Measurements from ENCODE around the gene CEBPA. TPM values are rescaled to one million over a fixed set of nuclear protein-coding genes. Genes with fewer than 3 reads are reported as not detected.

Gene CEBPA
- total and polyA plus RNA-seq, 4 donors, result 32.9 to 112 (median 82.7) TPM

- TF ChIP-seq RAD21 (IDR thresholded peaks at IDR 0.05) (peak; percentile 58 to 69), SP1 (IDR thresholded peaks at IDR 0.05) (peak; percentile 41), FOXA2 (IDR thresholded peaks at IDR 0.05) (no peak)
These were observed 2.7 kb upstream of the CEBPA start (continued) for GRCh38 chr19:33304760-33305647.

DNA sequence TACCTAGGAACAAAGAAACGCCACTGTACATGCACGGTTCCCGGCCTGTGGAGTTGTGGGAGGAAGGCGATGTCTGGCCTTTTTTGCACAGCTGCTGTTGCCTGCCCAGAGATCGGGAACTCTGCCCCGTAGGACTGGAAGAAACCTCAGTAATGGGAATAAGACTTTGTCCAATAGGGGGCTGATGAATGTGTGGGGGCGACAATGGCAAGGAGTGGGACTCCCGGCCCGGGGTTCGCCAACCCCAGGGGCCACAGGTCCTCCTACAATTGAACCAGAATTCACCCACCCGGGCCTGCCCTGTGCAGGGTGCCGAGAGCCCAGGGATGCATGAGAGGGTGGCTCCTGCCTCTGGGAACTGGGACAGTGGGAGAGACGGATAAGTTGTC, 2.0 kb upstream of the CEBPA start:
- H3K27ac ChIP-seq (ENCODE audit: low read depth in 1 of 2, low read length in 2 of 2), result peak overlapping the region; percentile 98 to 99
- no peaks in the 10 kb centered on the region for H3K9me3 ChIP-seq (ENCODE audit: control insufficient read depth in 4 of 4, low read length in 3 of 4)
- H3K27me3 ChIP-seq (ENCODE audit: control insufficient read depth in 4 of 4, insufficient read depth in 4 of 4, low read length in 3 of 4), result no peaks in the 10 kb centered on the region
- H3K9ac ChIP-seq (ENCODE audit: low read depth in 1 of 2, low read length in 2 of 2), result peak overlapping the region; percentile 83 to 96
- peak overlapping the region; percentile 58 to 81 (median 68) for H3K4me3 ChIP-seq (ENCODE audit: low read depth in 1 of 3, low read length in 3 of 3)
- no peaks in the 10 kb centered on the region for H3K36me3 ChIP-seq (ENCODE audit: control insufficient read depth in 4 of 4, insufficient read depth in 3 of 4, low read depth in 1 of 4, low read length in 3 of 4)
- H3K4me1 ChIP-seq (ENCODE audit: control insufficient read depth in 4 of 4, insufficient read depth in 4 of 4, low read length in 3 of 4), result peaks cover 9 to 65% (median 30%) of the 10 kb centered on the region in 4 donors
- WGBS, result 22% methylated on average over 13 of the region's 13 CpGs
- TF ChIP-seq ATF3 (IDR thresholded peaks at IDR 0.05) (no peak), EGR1 (IDR thresholded peaks at IDR 0.05; ENCODE audit: low read depth in 2 of 2) (no peak), HNF4A (conservative IDR thresholded peaks at IDR 0.05) (no peak), SP1 (IDR thresholded peaks at IDR 0.05) (no peak), REST (IDR thresholded peaks at IDR 0.05) (no peak), TAF1 (conservative IDR thresholded peaks at IDR 0.05) (no peak), FOXA1 (IDR thresholded peaks at IDR 0.05) (no peak)
- TF ChIP-seq, protein P1, sequence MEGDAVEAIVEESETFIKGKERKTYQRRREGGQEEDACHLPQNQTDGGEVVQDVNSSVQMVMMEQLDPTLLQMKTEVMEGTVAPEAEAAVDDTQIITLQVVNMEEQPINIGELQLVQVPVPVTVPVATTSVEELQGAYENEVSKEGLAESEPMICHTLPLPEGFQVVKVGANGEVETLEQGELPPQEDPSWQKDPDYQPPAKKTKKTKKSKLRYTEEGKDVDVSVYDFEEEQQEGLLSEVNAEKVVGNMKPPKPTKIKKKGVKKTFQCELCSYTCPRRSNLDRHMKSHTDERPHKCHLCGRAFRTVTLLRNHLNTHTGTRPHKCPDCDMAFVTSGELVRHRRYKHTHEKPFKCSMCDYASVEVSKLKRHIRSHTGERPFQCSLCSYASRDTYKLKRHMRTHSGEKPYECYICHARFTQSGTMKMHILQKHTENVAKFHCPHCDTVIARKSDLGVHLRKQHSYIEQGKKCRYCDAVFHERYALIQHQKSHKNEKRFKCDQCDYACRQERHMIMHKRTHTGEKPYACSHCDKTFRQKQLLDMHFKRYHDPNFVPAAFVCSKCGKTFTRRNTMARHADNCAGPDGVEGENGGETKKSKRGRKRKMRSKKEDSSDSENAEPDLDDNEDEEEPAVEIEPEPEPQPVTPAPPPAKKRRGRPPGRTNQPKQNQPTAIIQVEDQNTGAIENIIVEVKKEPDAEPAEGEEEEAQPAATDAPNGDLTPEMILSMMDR (IDR thresholded peaks at IDR 0.05; ENCODE audit: low read depth, low read length, missing input control), result no peak
- no peak for DNase-seq (ENCODE audit: low spot score)

GRCh38 chr19:33303791-33304345, 1.5 kb upstream of the CEBPA start:
- Histone ChIP-seq H3K27ac (ENCODE audit: low read depth in 1 of 2, low read length in 2 of 2) (peak overlapping the region; percentile 98 to 99), H3K4me1 (ENCODE audit: control insufficient read depth in 4 of 4, insufficient read depth in 4 of 4, low read length in 3 of 4) (peaks cover 9 to 70% (median 32%) of the 10 kb centered on the region in 4 donors), H3K27me3 (ENCODE audit: control insufficient read depth in 4 of 4, insufficient read depth in 4 of 4, low read length in 3 of 4) (no peaks in the 10 kb centered on the region), H3K9ac (ENCODE audit: low read depth in 1 of 2, low read length in 2 of 2) (peak overlapping the region; percentile 83 to 96), H3K36me3 (ENCODE audit: control insufficient read depth in 4 of 4, insufficient read depth in 3 of 4, low read depth in 1 of 4, low read length in 3 of 4) (no peaks in the 10 kb centered on the region), H3K4me3 (ENCODE audit: low read depth in 1 of 3, low read length in 3 of 3) (peak overlapping the region; percentile 67 to 81 (median 68)), H3K9me3 (ENCODE audit: control insufficient read depth in 4 of 4, low read length in 3 of 4) (no peaks in the 10 kb centered on the region)
- TF ChIP-seq YY1 (IDR thresholded peaks at IDR 0.05), result no peak
- TF ChIP-seq JUND (IDR thresholded peaks at IDR 0.05), result no peak
- TF ChIP-seq SP1 (IDR thresholded peaks at IDR 0.05), result no peak
- TF ChIP-seq GABPA (IDR thresholded peaks at IDR 0.05 in 1 of 2, conservative IDR thresholded peaks at IDR 0.05 in 1 of 2), result no peak
- no peak for TF ChIP-seq RXRA (IDR thresholded peaks at IDR 0.05)
- no peak for TF ChIP-seq EGR1 (IDR thresholded peaks at IDR 0.05; ENCODE audit: low read depth in 2 of 2)
- TF ChIP-seq ZBTB33 (IDR thresholded peaks at IDR 0.05), result no peak
- TF ChIP-seq, protein P2, sequence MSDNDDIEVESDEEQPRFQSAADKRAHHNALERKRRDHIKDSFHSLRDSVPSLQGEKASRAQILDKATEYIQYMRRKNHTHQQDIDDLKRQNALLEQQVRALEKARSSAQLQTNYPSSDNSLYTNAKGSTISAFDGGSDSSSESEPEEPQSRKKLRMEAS (IDR thresholded peaks at IDR 0.05), result no peak
- no peak for TF ChIP-seq HNF4G (IDR thresholded peaks at IDR 0.05)
- TF ChIP-seq HNF4A (conservative IDR thresholded peaks at IDR 0.05), result no peak
- WGBS, result 4% methylated on average over 33 of the region's 33 CpGs
- DNase-seq (ENCODE audit: low spot score), result no peak

Data from liver (tissue), 9 donors.